ENCODE measurements around the gene MEI4.

MEI4 gene

GRCh38 chr6:77796824-77797809 is 144.3 kb downstream of the MEI4 start:
- Histone ChIP-seq H3K9ac (ENCODE audit: low read depth, low read length, poor library complexity, severe bottlenecking) (no peak overlapping the region), H3K4me3 (ENCODE audit: low read length, poor library complexity, severe bottlenecking) (no peak overlapping the region), H3K9me3 (ENCODE audit: insufficient read depth, low read depth, low read length) (no peaks in the 10 kb centered on the region), H3K4me2 (ENCODE audit: low read depth, low read length, poor library complexity, severe bottlenecking) (no peak overlapping the region), H3K9me2 (replicated peaks; ENCODE audit: low read depth, low read length) (no peaks in the 10 kb centered on the region), H2AFZ (ENCODE audit: low read length) (no peak overlapping the region), H4K20me1 (ENCODE audit: insufficient read depth, low read length, poor library complexity, severe bottlenecking) (no peaks in the 10 kb centered on the region), H3K27me3 (ENCODE audit: insufficient read depth, low read length, poor library complexity, severe bottlenecking) (no peaks in the 10 kb centered on the region), H3K79me2 (ENCODE audit: insufficient read depth, low read length) (no peaks in the 10 kb centered on the region), H3K36me3 (ENCODE audit: insufficient read depth, low read length) (no peaks in the 10 kb centered on the region), H3K4me1 (ENCODE audit: insufficient read depth, low read length, poor library complexity, severe bottlenecking) (no peaks in the 10 kb centered on the region), H3F3A (ENCODE audit: low read depth) (no peaks in the 10 kb centered on the region)
- no peak for TF ChIP-seq CTCF (conservative IDR thresholded peaks at IDR 0.05; ENCODE audit: low read length)
- TF ChIP-seq EZH2phosphoT487 (IDR thresholded peaks at IDR 0.05; ENCODE audit: borderline replicate concordance): no peak

DNA sequence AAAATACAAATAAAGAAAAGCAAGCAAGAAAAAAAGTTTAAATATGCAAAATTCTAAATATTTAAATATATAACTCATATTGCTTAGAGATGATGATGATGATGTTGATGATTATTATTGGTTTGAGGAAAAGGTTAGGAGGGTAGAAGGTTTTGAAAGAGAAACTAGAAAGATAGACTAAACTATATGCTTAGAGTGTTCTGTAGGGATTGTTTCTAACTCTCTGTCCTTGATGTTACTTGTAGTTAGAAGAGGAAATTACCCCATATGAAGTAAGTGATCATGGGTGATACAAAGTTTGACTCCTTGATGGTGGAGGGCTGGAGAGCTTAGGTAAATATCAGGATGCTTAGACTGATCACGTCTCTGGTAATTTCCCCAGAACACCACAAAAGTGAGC is 159.5 kb downstream of the MEI4 start:
- Histone ChIP-seq H3K9ac (ENCODE audit: low read depth, low read length, poor library complexity, severe bottlenecking) (no peak overlapping the region), H3K9me3 (ENCODE audit: insufficient read depth, low read depth, low read length) (no peaks in the 10 kb centered on the region), H3K4me2 (ENCODE audit: low read depth, low read length, poor library complexity, severe bottlenecking) (no peak overlapping the region), H3K4me1 (ENCODE audit: insufficient read depth, low read length, poor library complexity, severe bottlenecking) (no peaks in the 10 kb centered on the region), H3K4me3 (ENCODE audit: low read length, poor library complexity, severe bottlenecking) (no peak overlapping the region), H4K20me1 (ENCODE audit: insufficient read depth, low read length, poor library complexity, severe bottlenecking) (no peaks in the 10 kb centered on the region), H3K9me2 (replicated peaks; ENCODE audit: low read depth, low read length) (no peaks in the 10 kb centered on the region), H3K27me3 (ENCODE audit: insufficient read depth, low read length, poor library complexity, severe bottlenecking) (no peaks in the 10 kb centered on the region), H3F3A (ENCODE audit: low read depth) (no peaks in the 10 kb centered on the region), H2AFZ (ENCODE audit: low read length) (no peak overlapping the region), H3K79me2 (ENCODE audit: insufficient read depth, low read length) (no peaks in the 10 kb centered on the region), H3K36me3 (ENCODE audit: insufficient read depth, low read length) (no peaks in the 10 kb centered on the region)
- no peak for TF ChIP-seq CTCF (conservative IDR thresholded peaks at IDR 0.05; ENCODE audit: low read length)
- no peak for TF ChIP-seq EZH2phosphoT487 (IDR thresholded peaks at IDR 0.05; ENCODE audit: borderline replicate concordance)

- no peaks in the 10 kb centered on the region for H3K36me3 ChIP-seq (ENCODE audit: insufficient read depth, low read length)
- no peaks in the 10 kb centered on the region for H3K4me1 ChIP-seq (ENCODE audit: insufficient read depth, low read length, poor library complexity, severe bottlenecking)
- H3K9me2 ChIP-seq (replicated peaks; ENCODE audit: low read depth, low read length): no peaks in the 10 kb centered on the region
- no peak overlapping the region for H3K9ac ChIP-seq (ENCODE audit: low read depth, low read length, poor library complexity, severe bottlenecking)
- no peaks in the 10 kb centered on the region for H3K79me2 ChIP-seq (ENCODE audit: insufficient read depth, low read length)
- H2AFZ ChIP-seq (ENCODE audit: low read length): no peak overlapping the region
- H4K20me1 ChIP-seq (ENCODE audit: insufficient read depth, low read length, poor library complexity, severe bottlenecking): no peaks in the 10 kb centered on the region
- H3K27me3 ChIP-seq (ENCODE audit: insufficient read depth, low read length, poor library complexity, severe bottlenecking): no peaks in the 10 kb centered on the region
- H3F3A ChIP-seq (ENCODE audit: low read depth): no peaks in the 10 kb centered on the region
- H3K4me3 ChIP-seq (ENCODE audit: low read length, poor library complexity, severe bottlenecking): no peak overlapping the region
- no peak for TF ChIP-seq EZH2phosphoT487 (IDR thresholded peaks at IDR 0.05; ENCODE audit: borderline replicate concordance)
- TF ChIP-seq CTCF (conservative IDR thresholded peaks at IDR 0.05; ENCODE audit: low read length): no peak
- no peaks in the 10 kb centered on the region for H3K9me3 ChIP-seq (ENCODE audit: insufficient read depth, low read depth, low read length)
- H3K4me2 ChIP-seq (ENCODE audit: low read depth, low read length, poor library complexity, severe bottlenecking): no peak overlapping the region
These were observed 160.3 kb downstream of the MEI4 start for GRCh38 chr6:77813090-77813489.
